ENCODE measurements around the gene ZDHHC8. TPM values are rescaled to one million over a fixed set of nuclear protein-coding genes. Genes with fewer than 3 reads are reported as not detected.

ZDHHC8 gene
- total RNA-seq, 1 experiment from 2014 or later = 78.4 TPM

GRCh38 chr22:20172141-20172613 is 40.6 kb downstream of the ZDHHC8 start:
- CTCF ChIA-PET = interaction anchor here (1.2 kb wide), 1 partner anchor 56 kb away, joined by 3 read pairs; no protein-coding TSS in a partner anchor
- Mint-ChIP-seq H3K27me3 (ENCODE audit: unreplicated experiment) (peaks cover 59% of the 10 kb centered on the region), H3K4me1 (ENCODE audit: low read depth, unreplicated experiment) (no peaks in the 10 kb centered on the region), H3K9me3 (ENCODE audit: low read depth, unreplicated experiment) (no peaks in the 10 kb centered on the region), H3K36me3 (ENCODE audit: insufficient read depth, unreplicated experiment) (peaks cover under 1% of the 10 kb centered on the region), H3K4me3 (ENCODE audit: low read depth, unreplicated experiment) (no peak overlapping the region), H3K27ac (ENCODE audit: unreplicated experiment) (no peak overlapping the region)
- BruUV-seq (replicated peaks) = no TSS peak
- no peak for DNase-seq
- intact Hi-C loops (cut with micrococcal nuclease; ENCODE audit: unreplicated experiment) = no loop called here
- TF ChIP-seq CTCF (IDR thresholded peaks at IDR 0.05; ENCODE audit: unreplicated experiment) = no peak

GRCh38 chr22:20173246-20173645 is 41.6 kb downstream of the ZDHHC8 start:
- no peak for DNase-seq
- Mint-ChIP-seq H3K4me1 (ENCODE audit: low read depth, unreplicated experiment) (no peaks in the 10 kb centered on the region), H3K4me3 (ENCODE audit: low read depth, unreplicated experiment) (no peak overlapping the region), H3K9me3 (ENCODE audit: low read depth, unreplicated experiment) (no peaks in the 10 kb centered on the region), H3K27me3 (ENCODE audit: unreplicated experiment) (peaks cover 68% of the 10 kb centered on the region), H3K36me3 (ENCODE audit: insufficient read depth, unreplicated experiment) (peaks cover 3% of the 10 kb centered on the region), H3K27ac (ENCODE audit: unreplicated experiment) (no peak overlapping the region)
- CTCF ChIA-PET = interaction anchor here (0.9 kb wide), 1 partner anchor 64 kb away, joined by 3 read pairs; no protein-coding TSS in a partner anchor
- no peak for TF ChIP-seq CTCF (IDR thresholded peaks at IDR 0.05; ENCODE audit: unreplicated experiment)
- intact Hi-C loops (cut with micrococcal nuclease; ENCODE audit: unreplicated experiment) = no loop called here
- BruUV-seq (replicated peaks) = no TSS peak

- H3K4me1 Mint-ChIP-seq (ENCODE audit: low read depth, unreplicated experiment) = no peaks in the 10 kb centered on the region
- peaks cover 73% of the 10 kb centered on the region for H3K27me3 Mint-ChIP-seq (ENCODE audit: unreplicated experiment)
- H3K36me3 Mint-ChIP-seq (ENCODE audit: insufficient read depth, unreplicated experiment) = peaks cover 3% of the 10 kb centered on the region
- DNase-seq = no peak
- no TSS peak for BruUV-seq (replicated peaks)
- H3K9me3 Mint-ChIP-seq (ENCODE audit: low read depth, unreplicated experiment) = no peaks in the 10 kb centered on the region
- H3K4me3 Mint-ChIP-seq (ENCODE audit: low read depth, unreplicated experiment) = no peak overlapping the region
- TF ChIP-seq CTCF (IDR thresholded peaks at IDR 0.05; ENCODE audit: unreplicated experiment) = no peak
- CTCF ChIA-PET = interaction anchor here (0.9 kb wide), 1 partner anchor 64 kb away, joined by 3 read pairs; no protein-coding TSS in a partner anchor
- no peak overlapping the region for H3K27ac Mint-ChIP-seq (ENCODE audit: unreplicated experiment)
- intact Hi-C loops (cut with micrococcal nuclease; ENCODE audit: unreplicated experiment) = no loop called here
These were observed 42.2 kb downstream of the ZDHHC8 start for GRCh38 chr22:20173772-20174171.

GRCh38 chr22:20174785-20175596 is 43.4 kb downstream of the ZDHHC8 start:
- intact Hi-C loops (cut with micrococcal nuclease; ENCODE audit: unreplicated experiment) = loop anchor here (1.0 kb wide), 1 partner anchor 63 kb away; no protein-coding TSS in a partner anchor
- DNase-seq = peak; percentile 55

More at GRCh38 chr22:20174785-20175596, 43.4 kb downstream of the ZDHHC8 start:
- Mint-ChIP-seq H3K36me3 (ENCODE audit: insufficient read depth, unreplicated experiment) (peaks cover 3% of the 10 kb centered on the region), H3K27ac (ENCODE audit: unreplicated experiment) (no peak overlapping the region), H3K4me1 (ENCODE audit: low read depth, unreplicated experiment) (no peaks in the 10 kb centered on the region), H3K27me3 (ENCODE audit: unreplicated experiment) (peaks cover 75% of the 10 kb centered on the region), H3K9me3 (ENCODE audit: low read depth, unreplicated experiment) (no peaks in the 10 kb centered on the region), H3K4me3 (ENCODE audit: low read depth, unreplicated experiment) (no peak overlapping the region)
- peak; percentile 47 for TF ChIP-seq CTCF (IDR thresholded peaks at IDR 0.05; ENCODE audit: unreplicated experiment)
- BruUV-seq (replicated peaks) = no TSS peak
- CTCF ChIA-PET = interaction anchor here (0.6 to 2.8 kb wide), 4 partner anchors 18 to 209 kb away, joined by 3 to 37 read pairs (median 4); no protein-coding TSS in a partner anchor
